ENCODE data around the gene EIF3B.
"Not testable (repeated sequence)": the region's sequence is repeated elsewhere in the genome, so short reads cannot be mapped to it uniquely, and the experiment has no call there.

The EIF3B gene

GRCh38 chr7:2354186-2354938 lies at the start of gene EIF3B:
Gene EIF3B, plus strand, starts transcription at chr7:2354827. Its CDS starts 95 bp downstream, at chr7:2354922.
- DNase-seq: peak; percentile 80

GRCh38 chr7:2305258-2305657 lies 49.4 kb upstream of the EIF3B start:
- not testable (repeated sequence) for DNase-seq

GRCh38 chr7:2306688-2307087 lies 47.9 kb upstream of the EIF3B start:
- no peak for DNase-seq

- no peak for DNase-seq
Observed at GRCh38 chr7:2307690-2308107, 46.9 kb upstream of the EIF3B start.

DNA sequence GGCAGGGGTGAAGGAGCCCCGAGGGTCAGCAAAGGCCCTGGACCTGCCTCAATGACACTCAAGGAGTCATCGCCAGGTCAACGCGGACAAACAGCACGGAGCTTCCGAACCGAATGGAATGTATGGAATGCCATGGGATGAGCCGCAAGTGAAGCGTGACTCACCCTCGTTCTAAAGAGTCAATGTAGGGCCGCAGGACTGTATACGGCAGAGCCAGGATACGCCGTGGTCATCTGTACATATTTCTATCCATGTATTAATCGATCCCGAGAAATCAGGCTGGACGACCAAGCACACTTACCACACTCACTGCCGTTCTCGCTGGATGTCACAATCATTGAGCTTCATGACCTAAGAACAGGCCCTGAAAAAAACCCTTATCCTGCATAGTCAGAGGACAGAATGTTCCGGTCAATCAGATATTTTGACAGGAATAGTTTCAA lies 44.7 kb upstream of the EIF3B start:
- DNase-seq: no peak

DNA sequence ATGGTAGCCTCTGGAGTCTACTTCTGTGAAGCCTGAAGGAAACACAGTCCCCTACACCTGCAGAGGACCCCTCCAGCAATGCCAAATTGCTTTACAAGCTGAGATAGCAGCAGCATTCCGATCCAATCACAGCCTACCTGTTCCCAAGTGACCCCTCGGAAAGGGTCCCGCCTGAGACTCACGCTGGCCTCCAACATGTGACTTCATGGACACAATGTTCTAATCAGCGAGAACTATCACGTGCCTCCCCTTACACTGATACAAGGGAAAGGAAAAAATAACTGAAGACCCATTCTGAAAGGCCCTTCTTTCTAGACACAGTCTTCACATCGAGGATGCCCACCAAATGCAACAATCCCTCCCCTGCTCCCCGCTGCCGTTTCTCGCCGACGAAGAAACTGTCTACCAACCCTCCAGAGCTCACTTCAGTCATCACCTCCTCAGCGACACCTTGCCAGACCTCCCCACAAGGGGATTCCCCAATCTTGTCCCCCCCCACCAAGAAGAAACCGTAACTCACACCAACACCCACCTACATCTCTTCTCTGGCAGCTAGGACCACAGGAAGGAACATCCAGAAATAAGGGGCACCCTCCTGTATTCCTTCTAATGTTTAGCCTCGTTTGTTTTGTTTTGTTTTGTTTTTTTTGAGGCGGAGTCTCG lies 42.2 kb upstream of the EIF3B start:
- no peak for DNase-seq

DNA sequence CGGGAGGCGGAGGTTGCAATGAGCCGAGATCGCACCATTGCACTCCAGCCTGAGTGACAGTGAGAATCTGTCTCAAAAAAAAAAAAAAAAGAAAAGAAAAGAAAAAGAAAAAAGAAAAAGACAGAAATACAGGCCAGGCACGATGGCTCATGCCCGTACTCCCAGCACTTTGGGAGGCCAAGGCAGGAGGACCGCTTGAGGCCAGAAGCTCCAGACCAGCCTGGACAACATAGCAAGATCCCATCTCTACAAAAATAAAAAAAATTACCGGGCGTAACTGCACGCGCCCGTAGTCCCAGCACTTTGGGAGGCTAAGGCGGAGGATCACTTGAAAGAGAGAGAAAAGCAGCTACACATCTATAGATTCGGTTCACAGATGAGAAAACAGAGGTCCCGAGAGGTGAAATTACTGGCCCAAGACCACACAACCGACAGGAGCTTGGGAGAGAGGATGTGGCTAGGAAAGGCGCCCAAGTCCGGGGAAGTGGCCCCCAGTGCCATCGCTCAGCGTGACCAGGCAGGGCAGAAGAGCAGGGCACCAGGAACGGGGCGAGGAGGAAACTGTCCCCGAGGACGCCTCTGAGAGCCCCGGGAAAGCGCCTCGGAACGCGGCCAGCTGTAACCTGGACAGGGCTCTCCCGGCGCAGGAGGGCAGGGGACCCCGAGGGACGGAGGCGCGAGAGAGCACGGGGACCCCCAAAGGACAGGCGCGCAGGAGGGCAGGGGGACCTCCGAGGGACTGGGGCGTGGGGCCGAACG lies 41.0 kb upstream of the EIF3B start:
- DNase-seq: no peak

GRCh38 chr7:2314209-2314955 lies 40.2 kb upstream of the EIF3B start, which contains the start of gene SNX8:
Gene SNX8, minus strand, starts transcription at chr7:2314441. Its CDS starts 20 bp downstream, at chr7:2314421.
- DNase-seq: peak; percentile 94

- DNase-seq: not testable (repeated sequence)
Observed at GRCh38 chr7:2314956-2315530, 39.6 kb upstream of the EIF3B start.

GRCh38 chr7:2315787-2316186 lies 38.8 kb upstream of the EIF3B start:
- no peak for DNase-seq

GRCh38 chr7:2316578-2316977 lies 38.0 kb upstream of the EIF3B start:
- no peak for DNase-seq

- DNase-seq: no peak
Observed at GRCh38 chr7:2317556-2318293, 36.9 kb upstream of the EIF3B start.

DNA sequence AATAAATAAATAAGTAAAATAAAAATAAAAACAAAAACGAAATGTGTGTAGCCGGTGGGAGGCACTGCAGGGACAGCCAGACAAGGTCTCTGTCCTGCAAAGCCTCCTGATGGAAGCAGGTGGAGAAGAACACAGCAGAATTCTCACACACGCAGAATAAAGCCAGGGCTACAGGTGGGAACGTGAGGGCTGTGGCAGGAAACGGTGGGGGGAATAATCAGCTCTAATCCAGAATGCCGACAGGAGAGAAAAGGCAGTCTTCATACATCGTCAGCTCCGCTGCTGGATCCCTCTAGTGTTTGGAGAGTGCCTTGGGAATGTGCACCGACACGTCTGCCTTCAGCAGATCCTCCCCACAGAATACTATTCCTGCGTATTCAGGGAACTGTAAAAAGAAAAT lies 33.6 kb upstream of the EIF3B start:
- no peak for DNase-seq

GRCh38 chr7:2325162-2325561 lies 29.5 kb upstream of the EIF3B start:
- no peak for DNase-seq

GRCh38 chr7:2326951-2327350 lies 27.7 kb upstream of the EIF3B start:
- DNase-seq: no peak

- no peak for DNase-seq
Observed at GRCh38 chr7:2330493-2330892, 24.1 kb upstream of the EIF3B start.

- DNase-seq: no peak
Observed at GRCh38 chr7:2331707-2332106, 22.9 kb upstream of the EIF3B start.

GRCh38 chr7:2332606-2333231 lies 21.9 kb upstream of the EIF3B start:
- DNase-seq: not testable (repeated sequence)

- no peak for DNase-seq
Observed at GRCh38 chr7:2336626-2337299, 17.9 kb upstream of the EIF3B start.

- DNase-seq: not testable (repeated sequence)
Observed at GRCh38 chr7:2347351-2348063, 7.1 kb upstream of the EIF3B start.
